Spleen (tissue), 11 donors: ENCODE results near the gene CEP112. TPM values are rescaled to one million over a fixed set of nuclear protein-coding genes. Genes with fewer than 3 reads are reported as not detected.

Experiments
- DNase-seq: peaks from one replicate; pipeline ENCODE4 v3.0.0-alpha.2; 2020
- H3K27ac ChIP-seq, 8 donors: fragments of 200-600 bp; sonication (generic) in 7 of 8; 1 replicate in 4 of 8; 2 replicates in 4 of 8; pipeline versions ENCODE4 v1.5.0 to v1.8.0; 2016 to 2021; ENCODE audit warnings: inconsistent platforms in 4 of 8, mild to moderate bottlenecking in 4 of 8, moderate library complexity in 1 of 8
- H3K27me3 ChIP-seq, 7 donors: fragments of 200-600 bp; sonication (generic) in 6 of 7; replicated peaks in 1 of 7; 1 replicate in 4 of 7; 2 replicates in 3 of 7; pipeline versions ENCODE4 v1.5.0 to v1.8.0; 2016 to 2021; ENCODE audit warnings: inconsistent platforms in 3 of 7, mild to moderate bottlenecking in 1 of 7
- H3K36me3 ChIP-seq, 6 donors: fragments of 200-600 bp; sonication (generic) in 5 of 6; 1 replicate in 4 of 6; 2 replicates in 2 of 6; pipeline versions ENCODE4 v1.5.0 to v1.8.0; 2016 to 2021; ENCODE audit warnings: inconsistent platforms in 2 of 6
- H3K4me1 ChIP-seq, 6 donors: fragments of 200-600 bp; sonication (generic) in 5 of 6; 1 replicate in 3 of 6; 2 replicates in 3 of 6; pipeline versions ENCODE4 v1.5.0 to v1.8.0; 2016 to 2021; ENCODE audit warnings: inconsistent platforms in 3 of 6
- H3K4me3 ChIP-seq, 8 donors: fragments of 200-600 bp; sonication (generic) in 7 of 8; 1 replicate in 4 of 8; 2 replicates in 4 of 8; pipeline versions ENCODE4 v1.5.0 to v1.8.0; 2016 to 2021; ENCODE audit warnings: inconsistent platforms in 4 of 8, mild to moderate bottlenecking in 4 of 8, moderate library complexity in 2 of 8
- H3K9me3 ChIP-seq, 8 donors: fragments of 200-600 bp; sonication (generic) in 7 of 8; 1 replicate in 4 of 8; 2 replicates in 4 of 8; pipeline versions ENCODE4 v1.5.0 to v1.8.0; 2016 to 2021; ENCODE audit warnings: inconsistent platforms in 4 of 8
- POLR2A ChIP-seq, 3 donors: fragments of 450-650 bp; IDR thresholded peaks; one replicate each; pipeline ENCODE4 v1.5.1; 2017; ENCODE audit warnings: antibody characterized with exemption in 3 of 3, mild to moderate bottlenecking in 1 of 3
- POLR2AphosphoS5 ChIP-seq, 3 donors: sonication (generic); formaldehyde crosslinking; IDR thresholded peaks; one replicate each; pipeline ENCODE4 v1.5.1; 2017; ENCODE audit warnings: antibody characterized with exemption in 3 of 3
- whole genome bisulfite sequencing, 5 donors: extraction: QIAGEN DNeasy Blood & Tissue Kit in 3 of 5; methylation state at CpG; one replicate each; pipeline versions ENCODE4 v1.1.5 to v1.1.7; 2013 to 2018; 5-methylcytosine and 5-hydroxymethylcytosine counted together
- intact Hi-C: fragments of 100-400 bp; cut with DNase I; formaldehyde crosslinking; loops from one replicate; pipeline ENCODE4 v1.15.0; 2023; ENCODE audit warnings: low total_unique reads
- polyA plus RNA-seq, 3 donors: library from polyadenylated mRNA; stranded (reverse); fragments of 200-250 nt; gene quantifications; one replicate each; pipeline ENCODE4 v1.2.1, GENCODE V29; 2013
- total RNA-seq, 7 donors: library from RNA; depleted of rRNA in 3 of 7; stranded (reverse); fragments of >200 nt in 3 of 7; fragmentation: NEBNext Ultra II Directional in 4 of 7; extraction: Animal tissue kit (Norgen Biotek cat#: 25700) in 4 of 7; gene quantifications; one replicate each; pipeline versions ENCODE4 v1.1.0 to v1.2.1, GENCODE V29; 2016 to 2021
- TF ChIP-seq, protein P1 (sequence below), 11 experiments: fragments of 200-600 bp in 7 of 11; fragments of 450-650 bp in 4 of 11; sonication (generic) in 4 of 11; IDR thresholded peaks in 8 of 11; conservative IDR thresholded peaks in 3 of 11; 1 replicate in 7 of 11; 2 replicates in 4 of 11; pipeline versions ENCODE4 v1.4.0 to v1.8.0; 2016 to 2021; ENCODE audit warnings: antibody characterized with exemption in 11 of 11, inconsistent platforms in 4 of 11, mild to moderate bottlenecking in 1 of 11
- donor health status: healthy with polysubstance abuse.
- donor health status: DM: no; HTN: no; CAD: no; lungs with moderate emphysema.
- donor health status: DM: no; HTN: no; CAD: no.
- donor health status: Bipolar disorder and iron deficiency.
- donor health status: healthy.
- donor health status: DM: no; HTN: no; CAD: no.
- donor health status: DM: yes; HTN: yes; CAD: no.

Gene CEP112
- total and polyA plus RNA-seq, 10 donors, result 3.1 to 31.0 (median 16.8) TPM

DNA sequence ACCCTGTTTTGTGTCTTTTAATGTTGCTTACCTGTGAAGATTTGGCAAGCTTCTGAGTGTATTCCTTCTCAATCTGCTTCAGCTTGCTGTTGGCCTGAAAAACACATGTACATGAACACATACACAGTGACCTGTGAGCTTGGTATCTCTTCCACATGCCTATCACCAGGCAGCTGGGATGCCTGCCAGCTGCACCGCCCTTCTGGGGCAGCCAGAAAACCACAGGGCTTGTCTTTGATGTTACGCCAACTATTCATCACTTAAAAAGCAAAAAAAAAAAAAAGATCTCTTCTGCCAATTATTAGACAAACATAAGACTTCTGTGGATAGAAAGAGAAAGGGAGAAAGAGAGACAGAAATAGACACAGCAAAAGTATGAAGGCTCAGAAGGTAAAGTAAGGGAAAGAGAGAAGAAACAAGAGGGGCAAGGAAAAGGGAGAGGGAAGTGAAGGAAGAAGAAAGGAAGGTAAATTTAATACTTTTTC, 441.3 kb downstream of the CEP112 start:
- TF ChIP-seq POLR2AphosphoS5 (IDR thresholded peaks at IDR 0.05) (no peak), POLR2A (IDR thresholded peaks at IDR 0.05) (no peak)
- TF ChIP-seq, protein P1, sequence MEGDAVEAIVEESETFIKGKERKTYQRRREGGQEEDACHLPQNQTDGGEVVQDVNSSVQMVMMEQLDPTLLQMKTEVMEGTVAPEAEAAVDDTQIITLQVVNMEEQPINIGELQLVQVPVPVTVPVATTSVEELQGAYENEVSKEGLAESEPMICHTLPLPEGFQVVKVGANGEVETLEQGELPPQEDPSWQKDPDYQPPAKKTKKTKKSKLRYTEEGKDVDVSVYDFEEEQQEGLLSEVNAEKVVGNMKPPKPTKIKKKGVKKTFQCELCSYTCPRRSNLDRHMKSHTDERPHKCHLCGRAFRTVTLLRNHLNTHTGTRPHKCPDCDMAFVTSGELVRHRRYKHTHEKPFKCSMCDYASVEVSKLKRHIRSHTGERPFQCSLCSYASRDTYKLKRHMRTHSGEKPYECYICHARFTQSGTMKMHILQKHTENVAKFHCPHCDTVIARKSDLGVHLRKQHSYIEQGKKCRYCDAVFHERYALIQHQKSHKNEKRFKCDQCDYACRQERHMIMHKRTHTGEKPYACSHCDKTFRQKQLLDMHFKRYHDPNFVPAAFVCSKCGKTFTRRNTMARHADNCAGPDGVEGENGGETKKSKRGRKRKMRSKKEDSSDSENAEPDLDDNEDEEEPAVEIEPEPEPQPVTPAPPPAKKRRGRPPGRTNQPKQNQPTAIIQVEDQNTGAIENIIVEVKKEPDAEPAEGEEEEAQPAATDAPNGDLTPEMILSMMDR (IDR thresholded peaks at IDR 0.05 in 8 of 11, conservative IDR thresholded peaks at IDR 0.05 in 3 of 11), result no peak
- peaks cover 0 to 14% (median 8%) of the 10 kb centered on the region in 6 donors for H3K4me1 ChIP-seq
- H3K36me3 ChIP-seq, result no peaks in the 10 kb centered on the region
- no peaks in the 10 kb centered on the region for H3K27me3 ChIP-seq
- H3K9me3 ChIP-seq, result no peaks in the 10 kb centered on the region
- no peak overlapping the region for H3K4me3 ChIP-seq
- WGBS, 5 donors, result 0 to 5% (median 3%) methylated on average over 2 of the region's 2 CpGs
- intact Hi-C loops, result no loop called here
- no peak for DNase-seq
- H3K27ac ChIP-seq, result peak overlapping the region in 1 of 8 donors; percentile 3

DNA sequence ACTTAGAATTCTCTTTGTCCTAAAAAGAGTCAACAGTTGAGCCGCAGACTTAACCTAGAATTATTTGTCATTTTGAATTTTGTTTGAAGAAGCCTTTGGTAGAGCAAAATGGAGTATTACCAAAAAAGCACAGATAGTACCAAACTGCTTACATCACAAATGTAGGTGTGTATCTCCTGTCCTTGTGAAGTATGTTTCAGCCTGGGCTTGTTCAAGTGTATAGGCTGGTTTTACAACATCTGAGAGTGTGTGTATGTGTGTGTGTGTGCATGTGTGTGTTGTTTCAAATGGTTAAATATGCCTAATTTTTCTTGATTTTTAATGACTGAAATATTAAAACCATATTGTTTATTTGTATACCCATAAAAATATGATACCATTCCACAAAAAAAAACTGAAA, 441.8 kb downstream of the CEP112 start:
- TF ChIP-seq POLR2AphosphoS5 (IDR thresholded peaks at IDR 0.05) (no peak), POLR2A (IDR thresholded peaks at IDR 0.05) (no peak)
- TF ChIP-seq, protein P1 (IDR thresholded peaks at IDR 0.05 in 8 of 11, conservative IDR thresholded peaks at IDR 0.05 in 3 of 11), result no peak
- Histone ChIP-seq H3K4me1 (peaks cover 0 to 14% (median 8%) of the 10 kb centered on the region in 6 donors), H3K36me3 (no peaks in the 10 kb centered on the region), H3K27me3 (no peaks in the 10 kb centered on the region), H3K27ac (no peak overlapping the region), H3K9me3 (no peaks in the 10 kb centered on the region), H3K4me3 (no peak overlapping the region)
- no peak for DNase-seq
- intact Hi-C loops, result no loop called here
- 87 to 100% (median 94%) methylated on average over 1 of the region's 1 CpG for whole genome bisulfite sequencing, 5 donors

DNA sequence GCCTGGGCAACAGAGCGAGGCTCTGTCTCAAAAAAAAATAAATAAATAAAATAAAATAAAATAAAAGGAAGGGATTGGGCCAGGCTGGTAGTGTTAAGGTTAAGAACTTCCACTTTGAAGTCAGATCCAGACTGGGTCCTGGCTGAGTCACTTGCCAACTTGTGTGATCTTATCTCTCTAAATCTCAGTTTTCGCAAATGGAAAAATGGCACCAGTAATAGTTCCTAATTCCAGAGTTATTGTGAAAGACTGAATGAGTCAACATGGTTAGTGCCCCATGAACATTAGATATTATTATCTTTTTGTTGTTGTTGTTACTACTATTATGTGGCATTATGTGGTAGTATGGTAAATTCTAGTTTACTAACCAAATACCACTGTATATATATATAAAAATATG, 442.5 kb downstream of the CEP112 start:
- no peak overlapping the region for H3K4me3 ChIP-seq
- peaks cover 0 to 14% (median 8%) of the 10 kb centered on the region in 6 donors for H3K4me1 ChIP-seq
- H3K27ac ChIP-seq, result no peak overlapping the region
- H3K36me3 ChIP-seq, result no peaks in the 10 kb centered on the region
- intact Hi-C loops, result no loop called here
- H3K9me3 ChIP-seq, result no peaks in the 10 kb centered on the region
- DNase-seq, result no peak
- TF ChIP-seq, protein P1 (IDR thresholded peaks at IDR 0.05 in 8 of 11, conservative IDR thresholded peaks at IDR 0.05 in 3 of 11), result no peak
- TF ChIP-seq POLR2A (IDR thresholded peaks at IDR 0.05) (no peak), POLR2AphosphoS5 (IDR thresholded peaks at IDR 0.05) (no peak)
- WGBS, 5 donors, result 87 to 100% (median 94%) methylated on average over 2 of the region's 2 CpGs
- no peaks in the 10 kb centered on the region for H3K27me3 ChIP-seq

DNA sequence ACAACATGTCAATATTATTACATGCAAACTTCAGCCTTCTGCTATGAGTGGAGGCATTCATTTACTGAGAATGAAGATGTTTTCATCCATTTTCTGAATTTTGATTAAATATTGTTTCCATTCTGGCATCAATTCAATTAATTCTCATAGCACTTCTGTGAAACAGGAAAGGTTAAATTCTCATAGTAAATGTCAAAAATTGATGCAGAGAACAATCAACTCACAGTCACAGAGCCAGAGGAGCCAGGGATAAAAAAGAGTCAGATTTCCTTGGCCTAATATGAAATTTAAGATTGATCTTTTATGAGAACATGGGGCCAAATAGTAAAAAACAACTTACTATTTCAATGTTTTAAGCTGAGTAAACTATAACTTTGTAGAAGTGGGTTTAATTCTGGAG, 446.7 kb downstream of the CEP112 start:
- TF ChIP-seq POLR2A (IDR thresholded peaks at IDR 0.05) (no peak), POLR2AphosphoS5 (IDR thresholded peaks at IDR 0.05) (no peak)
- TF ChIP-seq, protein P1 (IDR thresholded peaks at IDR 0.05 in 8 of 11, conservative IDR thresholded peaks at IDR 0.05 in 3 of 11), result no peak
- H3K36me3 ChIP-seq, result no peaks in the 10 kb centered on the region
- no peak for DNase-seq
- H3K4me3 ChIP-seq, result no peak overlapping the region
- intact Hi-C loops, result no loop called here
- peaks cover 0 to 14% (median 2%) of the 10 kb centered on the region in 6 donors for H3K4me1 ChIP-seq
- no peaks in the 10 kb centered on the region for H3K27me3 ChIP-seq
- no peaks in the 10 kb centered on the region for H3K9me3 ChIP-seq
- no peak overlapping the region for H3K27ac ChIP-seq
